Neuronal stem cell (in vitro differentiated cells): ENCODE data around the gene ZBTB20.

Experiments used
- DNase-seq: peaks from one replicate; pipeline ENCODE4 v3.0.0-alpha.2; 2013; ENCODE audit warnings: low spot score
- H2AFZ ChIP-seq: one replicate; pipeline ENCODE4 v1.6.1; 2013; ENCODE audit warnings: mild to moderate bottlenecking, low read length, inconsistent platforms
- H2AK5ac ChIP-seq: 2 replicates; pipeline ENCODE4 v1.6.1; 2013; ENCODE audit warnings: low read depth, mild to moderate bottlenecking, inconsistent platforms, low read length, moderate library complexity, mixed read lengths
- H2BK120ac ChIP-seq: 2 replicates; pipeline ENCODE4 v1.6.1; 2013; ENCODE audit warnings: low read depth, mild to moderate bottlenecking, inconsistent platforms, low read length, moderate library complexity, mixed read lengths
- H2BK12ac ChIP-seq: one replicate; pipeline ENCODE4 v1.6.1; 2013; ENCODE audit warnings: low read length, inconsistent platforms
- H2BK15ac ChIP-seq: 2 replicates; pipeline ENCODE4 v1.6.1; 2013; ENCODE audit warnings: mild to moderate bottlenecking, low read length, inconsistent platforms, mixed read lengths
- H2BK5ac ChIP-seq: one replicate; pipeline ENCODE4 v1.6.1; 2013; ENCODE audit warnings: inconsistent platforms, mild to moderate bottlenecking, low read length, moderate library complexity
- H3K14ac ChIP-seq: one replicate; pipeline ENCODE4 v1.6.1; 2013; ENCODE audit warnings: low read length, inconsistent platforms
- H3K18ac ChIP-seq: 2 replicates; pipeline ENCODE4 v1.6.1; 2013; ENCODE audit warnings: low read length, inconsistent platforms
- H3K23ac ChIP-seq: 2 replicates; pipeline ENCODE4 v1.6.1; 2013; ENCODE audit warnings: low read depth, mild to moderate bottlenecking, mixed read lengths, low read length, inconsistent platforms; ENCODE audit not compliant: poor library complexity
- H3K27ac ChIP-seq: replicated peaks from 3 replicates; pipeline ENCODE4 v1.5.1; 2013; ENCODE audit warnings: low read length, inconsistent platforms
- H3K27me3 ChIP-seq, 3 experiments: 2 replicates each; pipeline ENCODE4 v1.6.1; 2013; ENCODE audit warnings: low read length in 3 of 3, mild to moderate bottlenecking in 2 of 3, inconsistent platforms in 1 of 3, low read depth in 1 of 3, mixed read lengths in 1 of 3, moderate library complexity in 1 of 3; ENCODE audit not compliant: control insufficient read depth in 3 of 3, insufficient read depth in 3 of 3
- H3K36me3 ChIP-seq, 2 donors: replicated peaks in 1 of 2; 2 replicates each; pipeline ENCODE4 v1.6.1; 2013; ENCODE audit warnings: low read length in 2 of 2; ENCODE audit not compliant: control insufficient read depth in 2 of 2, insufficient read depth in 2 of 2
- H3K4ac ChIP-seq: 2 replicates; pipeline ENCODE4 v1.6.1; 2013; ENCODE audit warnings: inconsistent platforms, mild to moderate bottlenecking, low read length, moderate library complexity
- H3K4me1 ChIP-seq, 2 donors: 1 replicate in 1 of 2; 2 replicates in 1 of 2; pipeline ENCODE4 v1.6.1; 2013; ENCODE audit warnings: low read length in 2 of 2, low read depth in 1 of 2; ENCODE audit not compliant: control insufficient read depth in 2 of 2, insufficient read depth in 1 of 2
- H3K4me2 ChIP-seq: one replicate; pipeline ENCODE4 v1.6.1; 2013; ENCODE audit warnings: mild to moderate bottlenecking, low read length, inconsistent platforms; ENCODE audit not compliant: insufficient read depth, poor library complexity, severe bottlenecking
- H3K4me3 ChIP-seq, 2 donors: 2 replicates each; pipeline ENCODE4 v1.5.1; 2013; ENCODE audit warnings: low read length in 2 of 2, mild to moderate bottlenecking in 2 of 2, inconsistent platforms in 1 of 2, moderate library complexity in 1 of 2
- H3K79me1 ChIP-seq: one replicate; pipeline ENCODE4 v1.6.1; 2013; ENCODE audit warnings: low read depth, mild to moderate bottlenecking, inconsistent platforms, low read length, moderate library complexity
- H3K9ac ChIP-seq: one replicate; pipeline ENCODE4 v1.6.1; 2013; ENCODE audit warnings: mild to moderate bottlenecking, low read depth, low read length, inconsistent platforms; ENCODE audit not compliant: poor library complexity
- H3K9me3 ChIP-seq, 2 donors: replicated peaks in 1 of 2; 2 replicates each; pipeline versions ENCODE3 to v1.6.1; 2013; ENCODE audit warnings: low read length in 2 of 2, mild to moderate bottlenecking in 2 of 2, inconsistent platforms in 1 of 2, low read depth in 1 of 2, mixed read lengths in 1 of 2, moderate library complexity in 1 of 2; ENCODE audit not compliant: control insufficient read depth in 2 of 2, insufficient read depth in 1 of 2
- H4K8ac ChIP-seq: one replicate; pipeline ENCODE4 v1.6.1; 2013; ENCODE audit warnings: low read depth, mild to moderate bottlenecking, inconsistent platforms, low read length, moderate library complexity
- H4K91ac ChIP-seq: one replicate; pipeline ENCODE4 v1.6.1; 2013; ENCODE audit warnings: low read length, low read depth, mild to moderate bottlenecking, inconsistent platforms; ENCODE audit not compliant: poor library complexity
- WGBS, 2 donors: extraction: QIAGEN DNeasy Blood & Tissue Kit; methylation state at CpG; one replicate each; pipeline ENCODE4 v1.1.7; 2013; ENCODE audit warnings: missing lambda C conversion rate in 2 of 2, mixed read lengths in 1 of 2; ENCODE audit not compliant: insufficient read length in 2 of 2, insufficient replicate concordance in 1 of 2; ENCODE audit errors: extremely low coverage in 2 of 2; 5-methylcytosine and 5-hydroxymethylcytosine counted together

The ZBTB20 gene

GRCh38 chr3:114487502-114487901 lies 659.6 kb downstream of the ZBTB20 start:
- no peaks in the 10 kb centered on the region for H3K36me3 ChIP-seq
- no peak for DNase-seq
- H4K8ac ChIP-seq, result no peak overlapping the region
- no peak overlapping the region for H3K4me3 ChIP-seq
- no peak overlapping the region for H2AFZ ChIP-seq
- no peak overlapping the region for H3K4ac ChIP-seq
- H2BK15ac ChIP-seq, result no peak overlapping the region
- no CpG with 5 or more reads among the region's 8 CpGs for WGBS, 2 donors
- no peaks in the 10 kb centered on the region for H3K9me3 ChIP-seq
- no peak overlapping the region for H3K4me2 ChIP-seq
- H4K91ac ChIP-seq, result no peak overlapping the region
- H2AK5ac ChIP-seq, result no peak overlapping the region
- no peak overlapping the region for H2BK120ac ChIP-seq
- no peaks in the 10 kb centered on the region for H3K27me3 ChIP-seq
- H3K4me1 ChIP-seq, result peaks cover 0 to 1% of the 10 kb centered on the region in 2 donors
- H2BK12ac ChIP-seq, result no peak overlapping the region
- H3K79me1 ChIP-seq, result no peaks in the 10 kb centered on the region
- no peak overlapping the region for H3K18ac ChIP-seq
- no peak overlapping the region for H2BK5ac ChIP-seq
- no peak overlapping the region for H3K9ac ChIP-seq
- no peak overlapping the region for H3K14ac ChIP-seq
- no peak overlapping the region for H3K23ac ChIP-seq
- H3K27ac ChIP-seq, result no peak overlapping the region

- no peak overlapping the region for H3K23ac ChIP-seq
- H3K4me3 ChIP-seq, result no peak overlapping the region
- no peak overlapping the region for H2BK15ac ChIP-seq
- no peaks in the 10 kb centered on the region for H3K79me1 ChIP-seq
- no peak overlapping the region for H2AK5ac ChIP-seq
- no peaks in the 10 kb centered on the region for H3K36me3 ChIP-seq
- H2BK12ac ChIP-seq, result no peak overlapping the region
- no peak overlapping the region for H3K4me2 ChIP-seq
- no peak for DNase-seq
- peaks cover 0 to 1% of the 10 kb centered on the region in 2 donors for H3K4me1 ChIP-seq
- no CpG with 5 or more reads among the region's 3 CpGs for WGBS, 2 donors
- H3K4ac ChIP-seq, result no peak overlapping the region
- H2BK5ac ChIP-seq, result no peak overlapping the region
- peaks cover 0 to 2% of the 10 kb centered on the region in 2 donors for H3K9me3 ChIP-seq
- no peaks in the 10 kb centered on the region for H3K27me3 ChIP-seq
- H3K14ac ChIP-seq, result no peak overlapping the region
- H3K9ac ChIP-seq, result no peak overlapping the region
- no peak overlapping the region for H3K27ac ChIP-seq
- no peak overlapping the region for H4K8ac ChIP-seq
- no peak overlapping the region for H2BK120ac ChIP-seq
- no peak overlapping the region for H4K91ac ChIP-seq
- no peak overlapping the region for H2AFZ ChIP-seq
- H3K18ac ChIP-seq, result no peak overlapping the region
Measured at GRCh38 chr3:114484919-114485318, 662.2 kb downstream of the ZBTB20 start.

GRCh38 chr3:114481113-114481512 lies 666.0 kb downstream of the ZBTB20 start:
- WGBS, 2 donors, result no CpG with 5 or more reads among the region's 7 CpGs
- Histone ChIP-seq H2BK5ac (no peak overlapping the region), H3K23ac (no peak overlapping the region), H3K36me3 (no peaks in the 10 kb centered on the region), H4K91ac (no peak overlapping the region), H3K4me1 (peaks cover 0 to 1% of the 10 kb centered on the region in 2 donors), H3K9me3 (peaks cover 0 to 2% of the 10 kb centered on the region in 2 donors), H2BK15ac (no peak overlapping the region), H3K4ac (no peak overlapping the region), H3K27me3 (no peaks in the 10 kb centered on the region), H2BK120ac (no peak overlapping the region), H3K4me2 (no peak overlapping the region), H2AFZ (no peak overlapping the region), H3K27ac (no peak overlapping the region), H4K8ac (no peak overlapping the region), H2AK5ac (no peak overlapping the region), H2BK12ac (no peak overlapping the region), H3K79me1 (no peaks in the 10 kb centered on the region), H3K14ac (no peak overlapping the region), H3K18ac (no peak overlapping the region), H3K4me3 (no peak overlapping the region), H3K9ac (no peak overlapping the region)
- DNase-seq, result no peak

GRCh38 chr3:114480442-114480841 lies 666.6 kb downstream of the ZBTB20 start:
- Histone ChIP-seq H2AK5ac (no peak overlapping the region), H2BK5ac (no peak overlapping the region), H3K4me2 (no peak overlapping the region), H3K4me3 (no peak overlapping the region), H3K18ac (no peak overlapping the region), H2BK15ac (no peak overlapping the region), H4K91ac (no peak overlapping the region), H2BK12ac (no peak overlapping the region), H3K4me1 (peaks cover 0 to 1% of the 10 kb centered on the region in 2 donors), H3K27me3 (no peaks in the 10 kb centered on the region), H3K36me3 (no peaks in the 10 kb centered on the region), H2AFZ (no peak overlapping the region), H3K9ac (no peak overlapping the region), H3K14ac (no peak overlapping the region), H2BK120ac (no peak overlapping the region), H4K8ac (no peak overlapping the region), H3K79me1 (no peaks in the 10 kb centered on the region), H3K9me3 (peaks cover 0 to 2% of the 10 kb centered on the region in 2 donors), H3K23ac (no peak overlapping the region), H3K27ac (no peak overlapping the region), H3K4ac (no peak overlapping the region)
- no CpG with 5 or more reads among the region's 3 CpGs for WGBS, 2 donors
- no peak for DNase-seq
